GM18511 (cell line): Measurements from ENCODE around the gene ZDHHC18.
"Not testable (repeated sequence)": the region's sequence is repeated elsewhere in the genome, so short reads cannot be mapped to it uniquely, and the experiment has no call there.

Experiments
- ATAC-seq: cut with Tn5 transposase; IDR thresholded peaks from one replicate; pipeline ENCODE4 v1.9.1; 2021; ENCODE audit warnings: mild to moderate bottlenecking, moderate library complexity; ENCODE audit not compliant: unreplicated experiment

Gene ZDHHC18

GRCh38 chr1:26857473-26858060 lies 31.1 kb downstream of the ZDHHC18 start:
- no peak for ATAC-seq

DNA sequence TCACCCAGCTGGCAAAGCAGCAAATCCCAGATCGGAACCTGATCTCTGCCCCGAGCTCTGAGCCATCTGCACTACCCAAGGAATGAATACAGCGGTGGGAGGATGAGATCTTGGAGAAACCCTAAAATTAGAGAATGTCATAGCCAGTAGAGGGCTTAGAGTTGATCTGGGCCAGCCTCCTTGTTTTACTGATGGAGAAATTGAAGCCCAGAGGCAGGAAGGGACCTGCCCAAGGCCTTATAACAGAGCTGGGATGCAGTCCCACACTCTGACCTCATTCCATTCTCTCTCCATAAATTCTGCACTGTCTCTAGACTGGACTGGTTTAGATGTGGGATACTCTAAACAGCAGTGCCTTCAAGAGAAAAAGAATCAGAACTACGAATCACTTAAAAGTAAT lies 31.7 kb downstream of the ZDHHC18 start:
- no peak for ATAC-seq

- no peak for ATAC-seq
Observed at GRCh38 chr1:26858891-26859640, 32.6 kb downstream of the ZDHHC18 start.

GRCh38 chr1:26861286-26861701 lies 34.8 kb downstream of the ZDHHC18 start:
- ATAC-seq, result no peak

- ATAC-seq, result no peak
Observed at GRCh38 chr1:26861889-26862378, 35.4 kb downstream of the ZDHHC18 start.

- no peak for ATAC-seq
Observed at GRCh38 chr1:26862781-26863684, 36.5 kb downstream of the ZDHHC18 start, which contains the start of gene SFN. Gene SFN (plus strand): TSS chr1:26863149. CDS start chr1:26863213, 64 bp downstream.

- ATAC-seq, result no peak
Observed at GRCh38 chr1:26863685-26864077, 37.2 kb downstream of the ZDHHC18 start.

- ATAC-seq, result peak; percentile 86
Observed at GRCh38 chr1:26864610-26865480, 38.4 kb downstream of the ZDHHC18 start.

- not testable (repeated sequence) for ATAC-seq
Observed at GRCh38 chr1:26873097-26873496, 46.6 kb downstream of the ZDHHC18 start.

GRCh38 chr1:26874896-26875295 lies 48.4 kb downstream of the ZDHHC18 start:
- no peak for ATAC-seq

DNA sequence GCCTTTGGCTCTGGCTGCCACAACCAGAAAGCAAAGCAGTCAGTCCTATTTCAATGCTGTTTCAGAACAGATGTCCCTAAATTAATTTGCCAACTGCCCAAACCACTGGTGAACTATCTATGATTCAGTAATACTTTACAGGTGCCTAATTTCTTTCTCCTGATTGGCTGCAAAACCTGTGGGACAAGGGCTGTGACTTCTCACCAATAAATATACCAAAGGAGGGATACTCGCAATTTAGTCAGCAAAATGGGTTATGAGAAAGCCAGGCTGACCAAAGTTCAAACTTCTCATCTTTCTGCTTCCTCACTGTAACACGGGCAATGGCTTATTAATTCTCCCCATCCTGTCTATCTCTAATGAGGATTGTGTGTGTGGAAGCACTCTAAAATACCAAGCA lies 50.8 kb downstream of the ZDHHC18 start:
- no peak for ATAC-seq

- no peak for ATAC-seq
Observed at GRCh38 chr1:26879793-26880192, 53.3 kb downstream of the ZDHHC18 start.

DNA sequence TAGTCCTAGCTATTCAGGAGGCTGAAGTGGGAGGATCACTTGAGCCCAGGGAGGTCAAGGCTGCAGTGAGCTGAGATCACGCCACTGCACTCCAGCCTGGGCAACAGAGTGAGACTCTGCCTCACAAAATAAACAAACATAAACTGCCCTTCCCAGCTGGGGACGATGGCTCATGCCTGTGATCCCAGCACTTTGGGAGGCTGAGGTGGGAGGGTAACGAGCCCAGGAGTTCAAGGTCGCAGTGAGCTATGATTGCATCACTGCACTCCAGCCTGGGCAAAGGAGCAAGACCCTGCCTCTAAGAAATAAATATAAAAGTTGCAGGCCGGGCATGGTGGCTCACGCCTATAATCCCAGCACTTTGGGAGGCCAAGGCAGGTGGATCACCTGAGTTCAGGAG lies 55.1 kb downstream of the ZDHHC18 start:
- not testable (repeated sequence) for ATAC-seq

- no peak for ATAC-seq
Observed at GRCh38 chr1:26882696-26883463, 56.4 kb downstream of the ZDHHC18 start.

GRCh38 chr1:26887125-26887524 lies 60.6 kb downstream of the ZDHHC18 start:
- ATAC-seq, result no peak

DNA sequence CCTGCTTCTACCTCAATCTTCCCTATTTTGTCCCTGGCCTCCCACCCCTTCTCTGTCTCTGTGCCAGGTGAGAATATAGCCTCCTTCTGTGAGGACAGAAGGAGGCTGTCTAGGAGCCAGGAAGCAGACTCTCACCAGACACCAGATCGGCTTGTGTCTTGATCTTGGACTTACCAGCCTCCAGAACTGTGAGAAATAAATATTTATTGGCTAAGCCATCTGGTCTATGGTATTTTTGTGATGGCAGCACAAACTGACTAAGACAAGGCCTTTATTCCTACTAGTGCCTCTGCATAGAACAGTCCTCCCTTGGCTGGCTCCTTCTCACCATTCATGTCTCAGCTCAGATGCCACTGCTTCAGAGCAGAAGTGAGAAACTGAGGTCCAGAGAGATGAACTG lies 61.7 kb downstream of the ZDHHC18 start:
- ATAC-seq, result no peak

DNA sequence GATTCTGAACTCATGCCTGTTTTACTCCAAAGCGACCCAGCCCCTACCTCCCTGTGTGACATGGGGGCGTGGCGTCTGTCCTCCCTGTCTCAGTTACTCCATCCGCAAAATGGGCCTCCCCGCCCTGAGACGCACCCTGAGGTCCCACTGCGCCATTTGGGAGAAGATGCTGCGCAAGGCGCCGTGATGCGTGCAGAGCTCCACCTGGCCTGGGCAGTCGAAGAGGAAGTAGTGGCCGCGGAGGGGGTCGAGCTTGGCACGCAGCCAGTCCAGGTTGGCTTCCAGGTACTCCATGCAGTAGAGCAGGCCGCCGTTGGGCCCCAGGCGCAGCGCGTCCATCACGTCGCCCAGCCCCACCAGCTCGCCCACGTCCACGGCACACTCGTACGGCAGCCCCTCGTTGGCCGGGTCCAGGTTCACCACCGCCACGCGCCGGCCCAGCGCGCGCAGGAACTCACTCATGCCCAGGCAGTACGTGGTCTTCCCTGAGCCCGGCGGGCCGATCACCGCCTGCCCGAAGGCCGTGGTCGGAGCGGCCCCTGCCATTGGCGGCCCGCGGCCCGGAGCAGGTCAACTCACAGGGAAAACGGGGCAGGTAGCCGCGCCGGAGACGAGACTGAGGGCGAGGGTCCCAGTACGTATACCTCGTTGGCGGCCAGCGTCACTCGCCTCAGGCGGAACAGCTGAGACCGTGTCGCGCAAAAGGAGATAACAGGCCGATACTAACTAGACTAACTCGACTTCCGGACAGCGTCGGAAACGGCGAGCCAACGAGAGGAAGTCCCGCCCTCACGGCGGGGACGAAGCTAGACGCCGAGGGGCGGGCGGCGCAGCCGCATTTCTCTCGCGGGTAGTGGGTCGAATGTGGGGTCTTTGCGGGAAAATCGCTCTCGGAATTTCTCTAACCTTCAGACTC lies 63.3 kb downstream of the ZDHHC18 start, which contains the start of gene GPN2:
GPN2 (minus strand) TSS at position 733 of the 916 bp plus-strand sequence; CDS start at position 546, 187 bp downstream.
- ATAC-seq, result peak; percentile 91

- ATAC-seq, result peak; percentile 33
Observed at GRCh38 chr1:26890467-26890796, 63.9 kb downstream of the ZDHHC18 start.

GRCh38 chr1:26894263-26894662 lies 67.8 kb downstream of the ZDHHC18 start:
- no peak for ATAC-seq
